OCI-LY3 (cell line): ENCODE measurements around the gene SART1.

Experiments used
- H2AFZ ChIP-seq: fragments of 200-600, 300-600 bp; shearing (Covaris generic); 2 replicates; pipeline ENCODE4 v1.6.0; 2014; ENCODE audit warnings: antibody characterized with exemption, low read depth, low read length
- H3K27ac ChIP-seq: fragments of 200-600, 300-600 bp; sonication (generic); 2 replicates; pipeline ENCODE4 v1.5.1; 2014; ENCODE audit warnings: mild to moderate bottlenecking, low read length, moderate library complexity, mixed read lengths
- H3K27me3 ChIP-seq: fragments of 200-600, 300-600 bp; sonication (generic); 2 replicates; pipeline ENCODE4 v1.6.1; 2014; ENCODE audit warnings: low read depth, low read length, mixed read lengths
- H3K36me3 ChIP-seq: fragments of 200-600, 300-600 bp; sonication (generic); replicated peaks from 2 replicates; pipeline ENCODE3; 2014; ENCODE audit warnings: low read depth, low read length, mixed read lengths
- H3K4me1 ChIP-seq: fragments of 300-600, 200-600 bp; sonication (generic); 2 replicates; pipeline ENCODE4 v1.6.1; 2014; ENCODE audit warnings: low read length, mixed read lengths
- H3K4me2 ChIP-seq: fragments of 200-600, 300-600 bp; sonication (generic); 2 replicates; pipeline ENCODE4 v1.6.1; 2014; ENCODE audit warnings: low read length, mixed read lengths
- H3K4me3 ChIP-seq: fragments of 300-600, 200-600 bp; sonication (generic); 2 replicates; pipeline ENCODE4 v1.5.1; 2014; ENCODE audit warnings: antibody characterized with exemption, mild to moderate bottlenecking, low read length, moderate library complexity
- H3K79me2 ChIP-seq: fragments of 300-600, 200-600 bp; shearing (Covaris generic); 2 replicates; pipeline ENCODE4 v1.6.1; 2014; ENCODE audit warnings: mild to moderate bottlenecking, low read length, mixed read lengths
- H3K9ac ChIP-seq: fragments of 300-600, 200-600 bp; shearing (Covaris generic); 2 replicates; pipeline ENCODE4 v1.6.0; 2014; ENCODE audit warnings: mild to moderate bottlenecking, low read length, moderate library complexity
- H3K9me3 ChIP-seq: fragments of 200-600, 300-600 bp; shearing (Covaris generic); 2 replicates; pipeline ENCODE4 v1.6.1; 2014; ENCODE audit warnings: low read length, mixed read lengths; ENCODE audit not compliant: insufficient read depth
- H4K20me1 ChIP-seq: fragments of 200-600, 300-600 bp; sonication (generic); 2 replicates; pipeline ENCODE4 v1.6.1; 2016; ENCODE audit warnings: low read length, mixed read lengths; ENCODE audit not compliant: insufficient read depth
- CTCF ChIP-seq: fragments of 200-600, 300-600 bp; sonication (generic); IDR thresholded peaks from 2 replicates; pipeline ENCODE4 v1.5.1; 2014; ENCODE audit warnings: antibody characterized with exemption, low read length, low read depth
- EZH2phosphoT487 ChIP-seq: fragments of 200-600 bp; shearing (Covaris generic); IDR thresholded peaks from 2 replicates; pipeline ENCODE4 v1.6.1; 2018; ENCODE audit warnings: antibody characterized with exemption, mixed run types, low read depth

The SART1 gene

GRCh38 chr11:65919141-65919572 lies 42.4 kb upstream of the SART1 start, which contains the start of gene DRAP1:
TSS of gene DRAP1 (plus strand) at chr11:65919426. CDS start at chr11:65919502, 76 bp downstream.
- H3K4me3 ChIP-seq, result peak within 1 kb of the TSS; percentile 89
- H3K36me3 ChIP-seq, result peaks cover 13% of the 10 kb centered on the region
- peak within 1 kb of the TSS; percentile 46 for H3K27ac ChIP-seq
- TF ChIP-seq CTCF (no peak), EZH2phosphoT487 (no peak)
- peak within 1 kb of the TSS; percentile 98 for H3K4me2 ChIP-seq
- peak within 1 kb of the TSS; percentile 87 for H3K9ac ChIP-seq
- peak within 1 kb of the TSS; percentile 62; the same call in 1 of the 2 replicates for H2AFZ ChIP-seq
- peaks cover 27% of the 10 kb centered on the region for H3K79me2 ChIP-seq
- H3K4me1 ChIP-seq, result peaks cover 14% of the 10 kb centered on the region
- H3K27me3 ChIP-seq, result no peaks in the 10 kb centered on the region
- H4K20me1 ChIP-seq, result no peaks in the 10 kb centered on the region
- no peaks in the 10 kb centered on the region for H3K9me3 ChIP-seq

GRCh38 chr11:65919573-65920371 lies 41.8 kb upstream of the SART1 start:
- H3K4me3 ChIP-seq, result peak overlapping the region; percentile 89
- TF ChIP-seq CTCF, result no peak
- no peak for TF ChIP-seq EZH2phosphoT487
- H3K27ac ChIP-seq, result peak overlapping the region; percentile 46
- peaks cover 13% of the 10 kb centered on the region for H3K36me3 ChIP-seq
- no peaks in the 10 kb centered on the region for H4K20me1 ChIP-seq
- peak overlapping the region; percentile 78 for H3K9ac ChIP-seq
- H3K9me3 ChIP-seq, result no peaks in the 10 kb centered on the region
- H3K27me3 ChIP-seq, result no peaks in the 10 kb centered on the region
- H3K79me2 ChIP-seq, result peaks cover 27% of the 10 kb centered on the region
- H2AFZ ChIP-seq, result peak overlapping the region; percentile 62; the same call in 1 of the 2 replicates
- H3K4me1 ChIP-seq, result peaks cover 14% of the 10 kb centered on the region
- peak overlapping the region; percentile 96 for H3K4me2 ChIP-seq

- TF ChIP-seq EZH2phosphoT487, result no peak
- no peak for TF ChIP-seq CTCF
- Histone ChIP-seq H3K4me2 (peak overlapping the region; percentile 96), H3K4me3 (peak overlapping the region; percentile 89), H3K27me3 (no peaks in the 10 kb centered on the region), H4K20me1 (no peaks in the 10 kb centered on the region), H3K36me3 (peaks cover 13% of the 10 kb centered on the region), H3K79me2 (peaks cover 27% of the 10 kb centered on the region), H3K9me3 (no peaks in the 10 kb centered on the region), H3K4me1 (peaks cover 14% of the 10 kb centered on the region), H3K27ac (no peak overlapping the region), H2AFZ (no peak overlapping the region), H3K9ac (peak overlapping the region; percentile 78)
Measured at GRCh38 chr11:65920372-65920802, 41.1 kb upstream of the SART1 start.

GRCh38 chr11:65921033-65921555 lies 40.4 kb upstream of the SART1 start:
- Histone ChIP-seq H4K20me1 (no peaks in the 10 kb centered on the region), H3K9me3 (no peaks in the 10 kb centered on the region), H2AFZ (no peak overlapping the region), H3K9ac (no peak overlapping the region), H3K36me3 (peaks cover 13% of the 10 kb centered on the region), H3K27ac (no peak overlapping the region), H3K79me2 (peaks cover 27% of the 10 kb centered on the region), H3K4me2 (no peak overlapping the region), H3K4me1 (peaks cover 14% of the 10 kb centered on the region), H3K4me3 (no peak overlapping the region), H3K27me3 (no peaks in the 10 kb centered on the region)
- TF ChIP-seq EZH2phosphoT487 (no peak), CTCF (no peak)
